ENCODE results near the gene SBF2.
A peak's percentile ranks its signal among the peaks of the same experiment; 100 is the strongest.

Gene SBF2

DNA sequence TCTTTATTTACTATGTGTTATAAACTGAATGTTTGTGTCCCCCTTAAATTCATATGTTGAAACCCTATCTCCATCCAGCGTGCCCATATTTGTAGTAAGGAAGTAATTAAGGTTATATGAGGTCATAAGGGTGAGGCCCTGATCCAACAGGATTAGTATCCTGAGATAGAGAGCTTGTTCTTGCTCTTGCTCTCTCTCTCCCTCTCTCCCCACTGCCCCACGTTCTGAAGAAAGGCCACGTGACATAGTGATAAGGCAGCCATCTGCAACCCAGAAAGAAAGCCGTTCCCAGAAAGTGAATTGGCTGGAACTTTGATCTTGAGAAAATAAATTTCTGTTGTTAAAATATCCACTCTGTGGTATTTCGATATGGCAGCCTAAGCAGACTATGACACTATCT is 417.7 kb downstream of the SBF2 start:
- no peak for DNase-seq

- no peak for DNase-seq
These were observed 418.2 kb downstream of the SBF2 start for GRCh38 chr11:9875862-9876261.

DNA sequence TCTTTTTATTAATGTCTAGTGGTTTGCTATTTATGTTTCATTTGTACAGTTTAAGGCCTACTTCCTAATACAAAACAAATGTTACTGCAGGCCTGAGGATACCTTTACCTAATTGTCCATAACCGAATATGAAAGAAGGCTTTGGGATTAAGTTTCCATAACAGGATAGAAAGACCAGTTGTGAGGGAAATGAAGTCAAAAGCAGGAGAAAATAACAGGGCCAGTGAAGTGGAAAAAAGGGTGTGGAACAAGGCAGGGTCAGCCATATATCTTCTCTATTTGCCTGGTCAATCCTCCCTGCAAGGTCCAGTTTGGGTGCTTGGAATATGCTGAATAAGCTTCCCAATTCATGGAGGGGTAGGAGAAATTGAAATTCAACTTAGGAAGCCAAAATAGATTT is 418.6 kb downstream of the SBF2 start:
- DNase-seq, result no peak

DNA sequence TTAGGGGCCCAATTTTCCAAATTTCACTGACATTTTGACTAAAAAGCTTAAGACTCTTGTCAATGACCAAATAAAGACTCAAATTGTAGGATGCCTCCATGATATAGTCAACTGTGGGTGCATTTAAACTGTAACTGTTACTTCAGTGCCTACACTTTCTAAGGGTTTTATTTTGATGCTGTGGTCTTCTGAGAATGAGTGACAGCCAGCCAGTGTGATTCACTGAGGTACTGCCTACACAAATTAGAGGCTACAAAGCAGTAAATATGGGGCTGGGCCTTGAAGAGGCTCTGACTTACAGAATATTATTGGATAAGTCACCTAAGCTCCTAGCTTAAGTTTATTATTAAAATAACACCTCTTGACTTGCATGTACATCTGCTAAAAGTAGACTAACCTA is 419.6 kb downstream of the SBF2 start:
- DNase-seq, result no peak

GRCh38 chr11:9868641-9869040 is 425.4 kb downstream of the SBF2 start:
- no peak for DNase-seq

- no peak for DNase-seq
These were observed 431.0 kb downstream of the SBF2 start for GRCh38 chr11:9862981-9863380.

DNA sequence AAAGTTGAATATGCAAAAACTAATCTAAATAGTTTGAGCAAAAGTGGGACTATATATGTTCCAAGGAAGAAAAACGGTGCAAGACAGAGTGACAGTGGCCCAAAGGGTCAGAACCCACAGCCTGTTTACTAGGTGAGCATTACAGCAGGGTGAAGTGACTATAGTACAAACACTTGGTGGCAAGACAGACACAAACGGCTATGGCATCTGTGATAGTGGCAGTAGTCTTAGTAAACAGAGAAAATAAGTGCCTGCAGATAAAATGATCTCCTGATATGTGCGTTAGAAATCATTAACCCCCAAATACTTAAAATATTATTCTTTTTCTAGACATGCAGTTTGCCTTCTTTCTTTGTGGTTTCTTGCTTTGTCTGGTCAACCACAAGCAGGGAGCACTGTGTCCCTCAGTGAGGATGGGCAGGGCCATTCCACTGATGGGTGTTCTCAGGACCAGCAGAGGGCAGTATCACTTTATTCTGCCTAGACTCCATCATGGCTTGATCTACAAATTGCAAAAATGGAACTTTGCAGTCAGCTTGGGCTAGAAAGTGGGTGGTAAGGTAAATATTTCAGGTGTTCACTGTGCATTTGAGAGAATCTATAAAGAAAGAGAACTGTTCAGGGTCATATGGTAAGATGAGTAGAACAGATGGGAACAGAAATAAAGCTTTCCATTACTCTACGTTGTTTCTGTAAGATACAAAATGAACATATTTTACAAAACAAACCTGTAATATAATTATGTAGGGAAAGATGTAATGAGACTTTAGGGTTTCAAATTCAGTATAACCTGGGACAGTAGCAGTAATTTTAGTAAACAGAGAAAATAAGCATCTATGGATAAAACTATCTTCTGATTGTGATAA is 431.9 kb downstream of the SBF2 start:
- peak; percentile 31 to 52 for DNase-seq

DNA sequence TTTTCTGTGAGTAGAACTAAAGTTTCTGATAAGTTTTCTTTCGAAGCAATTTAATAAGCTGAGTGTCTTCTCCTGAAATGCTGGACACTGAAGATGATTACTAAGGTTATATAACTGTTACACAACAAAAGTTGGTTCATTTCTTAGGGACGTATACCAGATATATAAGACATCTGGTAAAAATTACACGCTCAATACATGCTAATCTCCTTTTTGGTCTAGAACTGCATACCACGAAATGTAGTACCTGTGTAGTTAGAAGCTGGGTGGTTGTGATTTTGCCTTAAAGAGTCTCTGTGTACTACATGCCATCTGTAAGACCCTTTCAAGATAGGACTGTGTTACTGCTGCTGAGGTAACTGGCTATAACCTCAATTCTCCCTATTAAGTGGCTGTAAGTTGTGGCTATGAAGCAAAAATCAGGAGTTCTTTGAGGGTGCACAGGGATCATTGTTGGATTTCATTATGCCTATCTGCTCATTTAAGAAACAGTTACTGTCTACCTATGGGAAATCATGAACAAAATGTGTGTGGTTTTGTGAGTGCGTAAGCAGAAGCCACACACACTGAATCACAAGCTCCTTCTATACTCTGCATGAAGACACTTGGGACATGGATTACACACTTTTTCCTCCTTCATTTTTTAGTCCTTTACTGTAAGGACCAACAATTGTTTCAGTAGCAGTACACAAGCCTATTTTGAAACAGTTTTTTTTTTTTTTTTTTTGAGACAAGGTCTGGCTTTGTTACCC is 434.3 kb downstream of the SBF2 start:
- no peak for DNase-seq

GRCh38 chr11:9858822-9859221 is 435.2 kb downstream of the SBF2 start:
- no peak for DNase-seq

- no peak for DNase-seq
These were observed 435.8 kb downstream of the SBF2 start for GRCh38 chr11:9858218-9858617.

DNA sequence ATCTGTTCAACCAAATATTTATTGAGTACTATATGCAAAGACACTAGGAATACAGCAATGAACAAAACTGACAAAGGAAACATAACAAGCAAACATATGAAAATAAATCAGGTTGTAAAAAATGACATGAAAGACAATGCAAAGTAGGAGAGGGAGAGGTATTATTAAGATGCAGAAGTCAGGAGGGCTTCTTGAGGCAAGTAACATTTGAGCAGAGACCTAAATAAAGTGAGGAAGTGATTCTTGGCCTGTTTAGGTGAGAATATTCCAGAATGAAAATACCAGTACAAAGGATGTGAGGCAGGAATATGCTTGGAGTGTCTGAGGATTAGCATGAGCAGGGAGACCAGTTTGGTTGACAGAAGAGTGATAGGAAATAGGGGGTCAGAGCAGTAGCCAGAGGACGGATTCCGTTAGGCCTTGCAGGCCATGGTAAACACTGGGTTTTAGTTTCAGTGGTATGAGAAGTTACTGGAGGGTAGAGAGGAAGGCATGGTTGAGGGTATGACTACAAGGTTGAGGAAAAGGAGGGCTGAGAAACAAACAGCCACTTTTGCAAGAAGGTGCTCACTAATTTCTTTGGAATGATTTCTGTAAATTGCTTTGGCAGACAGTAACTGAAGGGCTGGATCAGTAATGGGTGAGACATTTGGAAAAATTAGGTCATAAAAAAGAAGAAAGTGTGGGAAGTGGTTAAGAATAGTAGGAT is 438.3 kb downstream of the SBF2 start:
- no peak for DNase-seq

DNA sequence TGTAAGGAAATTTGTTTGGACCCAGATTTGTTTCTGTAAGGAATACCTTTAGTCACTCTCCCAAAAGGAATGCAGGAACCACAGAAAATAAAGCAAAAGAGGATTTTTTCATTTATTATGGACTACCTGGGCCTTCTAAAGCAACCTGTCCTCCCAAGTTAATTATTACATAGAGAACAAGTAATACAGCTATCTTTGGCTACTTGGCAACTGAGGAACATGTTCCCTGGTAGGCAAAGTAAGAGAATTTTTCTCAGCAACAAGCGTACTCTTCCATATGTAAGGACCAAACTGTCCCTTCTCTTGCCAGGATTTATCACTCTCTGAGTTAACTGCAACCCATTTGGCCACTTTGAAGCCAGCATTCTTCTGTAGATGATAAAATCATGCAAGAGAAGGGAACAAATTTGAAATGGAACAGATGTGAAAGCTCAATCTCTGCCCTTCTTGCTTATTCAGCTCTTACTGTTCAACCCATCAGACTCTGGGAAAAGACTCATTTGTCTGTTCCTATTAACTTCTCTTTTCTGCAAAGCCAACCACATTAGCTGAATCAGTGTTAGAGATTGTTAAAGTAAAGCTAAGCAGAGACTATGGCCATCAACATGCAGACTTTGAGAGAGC is 440.0 kb downstream of the SBF2 start:
- no peak for DNase-seq

- DNase-seq, result no peak
These were observed 441.6 kb downstream of the SBF2 start for GRCh38 chr11:9852465-9852864.

GRCh38 chr11:9851366-9851765 is 442.7 kb downstream of the SBF2 start:
- no peak for DNase-seq

DNA sequence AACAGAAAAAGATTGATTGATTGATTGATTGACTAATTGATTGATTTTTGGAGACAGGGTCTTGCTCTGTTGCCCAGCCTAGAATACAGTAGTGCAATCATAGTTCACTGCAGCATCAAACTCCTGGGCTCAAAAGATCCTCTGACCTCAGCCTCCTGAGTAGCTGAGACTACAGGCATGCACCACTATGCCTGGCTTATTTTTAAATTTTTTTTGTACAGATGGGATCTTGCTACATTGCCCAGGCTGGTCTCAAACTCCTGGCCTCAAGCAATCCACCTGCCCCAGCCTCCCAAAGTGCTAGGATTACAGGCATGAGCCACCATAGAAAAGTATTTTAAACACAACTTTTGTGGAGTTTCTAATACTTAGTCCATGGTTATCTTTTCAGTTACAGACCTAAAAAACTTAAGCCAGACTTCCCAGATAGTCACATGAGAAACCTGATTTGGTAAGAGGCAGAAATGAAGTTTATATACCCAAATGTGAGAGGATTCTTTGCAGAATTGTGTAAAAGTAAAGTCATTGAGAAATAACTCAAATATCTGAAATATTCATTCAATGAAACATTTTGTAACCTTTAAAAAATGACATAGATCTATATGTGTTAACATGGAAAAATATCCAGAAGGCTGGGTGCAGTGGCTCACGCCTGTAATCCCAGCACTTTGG is 443.7 kb downstream of the SBF2 start:
- no peak for DNase-seq

DNA sequence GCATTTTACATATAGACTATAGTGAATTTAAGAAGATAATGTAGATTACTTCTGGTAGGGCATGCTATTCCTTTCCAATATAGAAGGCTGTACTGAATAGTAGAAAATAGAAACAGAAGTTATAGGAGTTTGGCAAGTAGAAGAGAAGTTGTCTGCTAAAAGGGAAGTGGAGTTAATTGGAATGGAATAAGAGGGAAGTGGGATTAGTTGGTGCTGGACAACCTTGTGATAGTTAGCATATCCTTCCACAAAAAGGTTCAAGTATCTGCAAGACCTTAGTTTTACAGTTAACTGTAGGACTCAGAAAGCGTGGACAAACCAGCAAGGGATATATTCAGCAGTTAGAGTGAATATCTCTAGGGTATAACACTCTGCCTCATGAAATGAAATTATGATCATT is 444.6 kb downstream of the SBF2 start:
- DNase-seq, result no peak

DNA sequence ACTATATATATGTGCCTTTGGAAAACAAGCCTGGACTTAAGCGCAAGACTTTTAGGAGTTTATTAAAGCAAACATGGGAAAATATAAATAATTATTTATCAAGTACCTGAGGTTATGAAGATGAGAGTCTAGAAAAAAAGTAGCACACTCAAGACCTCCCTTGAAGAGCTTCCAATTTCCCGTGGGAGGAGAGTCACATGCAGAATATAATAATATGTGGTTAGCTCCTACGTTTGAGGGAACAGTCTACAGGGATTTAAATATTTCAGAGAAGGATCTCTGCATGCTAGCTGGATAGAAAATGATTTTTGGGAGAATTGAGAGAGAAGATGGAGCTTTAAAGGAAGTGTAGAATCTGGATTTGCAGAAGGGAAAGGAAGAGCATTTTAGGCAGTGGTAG is 446.4 kb downstream of the SBF2 start:
- DNase-seq, result no peak

GRCh38 chr11:9842923-9843322 is 451.1 kb downstream of the SBF2 start:
- DNase-seq, result no peak

DNA sequence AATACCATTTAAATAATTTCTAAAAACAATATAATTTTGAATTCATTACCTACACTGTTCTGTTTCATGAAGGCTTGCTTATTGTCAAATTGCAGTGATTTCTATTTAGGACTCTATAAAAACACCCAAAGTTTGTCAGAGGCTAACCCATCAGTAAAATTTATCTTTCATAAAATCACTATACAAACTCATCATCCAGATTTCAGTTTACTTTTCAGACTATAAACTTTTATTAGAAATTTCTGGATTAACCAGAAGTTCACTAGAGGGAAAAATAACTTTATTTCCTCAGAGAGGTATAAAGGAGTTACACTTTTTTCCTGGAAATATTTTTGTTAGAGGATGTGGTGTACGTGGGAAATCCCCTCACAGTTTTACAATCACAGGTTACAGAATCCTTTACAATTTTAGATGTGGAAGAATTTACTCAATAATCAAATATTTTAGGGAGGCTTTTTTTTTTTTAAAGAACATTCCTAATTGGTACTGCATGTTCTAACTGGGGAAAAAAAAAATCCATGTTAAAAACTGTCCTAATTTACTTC is 453.5 kb downstream of the SBF2 start:
- no peak for DNase-seq

DNA sequence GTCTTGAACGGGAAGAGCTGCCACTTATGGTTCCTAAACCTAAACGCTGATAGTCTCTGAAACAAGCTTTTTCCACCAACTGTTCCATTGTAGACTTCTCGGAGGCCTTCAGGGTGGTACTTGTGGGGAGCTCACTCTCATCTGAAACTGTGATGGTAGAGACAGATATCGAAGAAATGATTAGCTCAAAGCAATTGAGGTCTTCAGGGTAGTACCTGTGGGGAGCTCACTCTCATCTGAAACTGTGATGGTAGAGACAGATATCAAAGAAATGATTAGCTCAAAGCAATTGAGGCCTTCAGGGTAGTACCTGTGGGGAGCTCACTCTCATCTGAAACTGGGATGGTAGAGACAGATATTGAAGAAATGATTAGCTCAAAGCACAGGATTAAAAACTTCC is 454.5 kb downstream of the SBF2 start:
- no peak for DNase-seq

DNA sequence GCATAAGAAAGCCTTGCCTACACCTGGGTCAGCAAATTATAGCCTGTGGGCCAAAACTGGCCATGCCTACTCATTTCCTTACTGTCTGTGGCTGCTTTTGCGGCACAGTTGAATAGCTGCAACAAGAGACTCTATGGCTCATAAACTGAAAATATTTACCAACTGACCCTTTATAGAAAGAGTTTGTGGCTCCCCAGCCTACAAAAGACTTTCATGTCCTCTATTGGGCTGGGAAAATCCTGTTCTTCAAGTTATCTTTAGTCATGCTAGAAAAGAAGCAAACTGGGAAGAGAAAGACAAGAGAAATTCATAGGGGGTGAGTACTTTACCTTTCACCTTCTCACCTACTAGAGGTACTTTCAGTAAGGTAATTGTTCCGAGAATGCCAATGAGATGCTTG is 455.1 kb downstream of the SBF2 start:
- no peak for DNase-seq

DNA sequence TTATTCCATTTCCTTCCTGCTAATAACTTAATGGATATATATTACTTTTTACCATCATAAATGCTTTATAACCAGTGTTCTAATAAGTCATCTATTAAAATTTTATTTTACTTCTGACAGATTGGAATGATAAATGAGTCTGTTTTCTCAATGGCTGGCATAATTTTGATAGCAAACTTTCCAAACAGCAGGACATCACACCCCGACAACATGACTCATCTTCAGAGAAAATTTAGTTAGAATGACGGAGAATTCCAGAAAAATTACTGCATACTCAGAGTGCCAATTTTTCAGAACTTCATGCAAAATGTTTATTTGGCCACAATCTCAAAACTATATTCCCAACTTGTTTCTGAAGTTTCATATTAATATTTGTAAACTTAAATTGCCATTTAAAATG is 455.8 kb downstream of the SBF2 start:
- no peak for DNase-seq

Data from CD4-positive, alpha-beta T cell treated with Interleukin-1 beta for 1 hour (primary cell).